IPS-20b (cell line): ENCODE measurements around the gene ARHGAP15.

Experiments
- H3K27ac ChIP-seq: one replicate; pipeline ENCODE4 v1.5.1; 2013; ENCODE audit warnings: low read length
- H3K27me3 ChIP-seq: 2 replicates; pipeline ENCODE4 v1.6.1; 2013; ENCODE audit warnings: mild to moderate bottlenecking, low read length, inconsistent platforms; ENCODE audit not compliant: insufficient read depth
- H3K36me3 ChIP-seq: 2 replicates; pipeline ENCODE4 v1.6.1; 2013; ENCODE audit warnings: low read depth, mild to moderate bottlenecking, inconsistent platforms, low read length, moderate library complexity; ENCODE audit not compliant: insufficient read depth
- H3K4me1 ChIP-seq: 2 replicates; pipeline ENCODE4 v1.6.1; 2013; ENCODE audit warnings: mild to moderate bottlenecking, control low read depth, inconsistent platforms, low read length, moderate library complexity; ENCODE audit not compliant: insufficient read depth
- H3K4me3 ChIP-seq: 2 replicates; pipeline ENCODE4 v1.5.1; 2013; ENCODE audit warnings: mild to moderate bottlenecking, low read length, inconsistent platforms
- H3K9ac ChIP-seq: 2 replicates; pipeline ENCODE4 v1.6.1; 2013; ENCODE audit warnings: low read depth, mild to moderate bottlenecking, inconsistent platforms, low read length, moderate library complexity
- H3K9me3 ChIP-seq: 2 replicates; pipeline ENCODE4 v1.6.1; 2013; ENCODE audit warnings: mild to moderate bottlenecking, low read depth, low read length, inconsistent platforms; ENCODE audit not compliant: insufficient read depth

ARHGAP15 gene

GRCh38 chr2:143611336-143611735 lies 482.1 kb downstream of the ARHGAP15 start:
- no peak overlapping the region for H3K4me3 ChIP-seq
- no peak overlapping the region for H3K27ac ChIP-seq
- H3K27me3 ChIP-seq: no peaks in the 10 kb centered on the region
- H3K9ac ChIP-seq: no peak overlapping the region
- H3K36me3 ChIP-seq: no peaks in the 10 kb centered on the region
- no peaks in the 10 kb centered on the region for H3K9me3 ChIP-seq
- H3K4me1 ChIP-seq: peaks cover 24% of the 10 kb centered on the region; the same call in 1 of the 2 replicates

- Histone ChIP-seq H3K9ac (no peak overlapping the region), H3K27ac (no peak overlapping the region), H3K27me3 (no peaks in the 10 kb centered on the region), H3K36me3 (no peaks in the 10 kb centered on the region), H3K4me1 (no peaks in the 10 kb centered on the region), H3K9me3 (no peaks in the 10 kb centered on the region), H3K4me3 (no peak overlapping the region)
These were observed 486.3 kb downstream of the ARHGAP15 start for GRCh38 chr2:143615562-143615961.

- no peaks in the 10 kb centered on the region for H3K36me3 ChIP-seq
- H3K27me3 ChIP-seq: no peaks in the 10 kb centered on the region
- H3K9ac ChIP-seq: no peak overlapping the region
- H3K9me3 ChIP-seq: no peaks in the 10 kb centered on the region
- H3K27ac ChIP-seq: no peak overlapping the region
- H3K4me3 ChIP-seq: no peak overlapping the region
- no peaks in the 10 kb centered on the region for H3K4me1 ChIP-seq
These were observed 487.2 kb downstream of the ARHGAP15 start for GRCh38 chr2:143616452-143616851.

DNA sequence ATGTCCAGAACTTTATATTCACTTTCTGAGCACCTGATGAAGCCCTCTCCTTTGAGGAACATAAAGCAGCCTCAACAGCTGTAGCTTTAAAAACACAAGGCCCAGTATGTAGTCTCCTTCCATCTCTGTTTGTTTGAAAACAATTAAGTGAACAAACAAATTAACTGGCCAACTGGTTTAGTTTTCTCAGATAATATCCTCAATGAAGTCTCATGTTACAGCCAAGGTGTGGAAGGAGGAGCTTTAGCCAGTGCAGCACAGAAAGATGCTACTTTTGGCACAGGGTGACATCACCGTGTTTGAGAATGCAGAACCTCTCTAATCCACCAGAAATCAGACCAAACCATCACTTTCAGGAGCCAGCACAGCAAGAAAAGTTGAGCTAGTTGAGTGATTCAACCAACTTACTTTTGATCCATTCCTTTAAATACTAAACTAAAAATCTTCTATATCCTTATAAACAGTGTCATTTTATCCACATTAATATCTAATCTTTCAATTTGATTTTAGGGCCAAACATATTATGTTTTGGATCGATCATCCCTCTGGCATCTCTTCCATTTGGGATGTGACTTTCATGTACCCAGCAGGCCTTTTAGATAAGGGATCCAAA lies 488.7 kb downstream of the ARHGAP15 start:
- Histone ChIP-seq H3K4me1 (no peaks in the 10 kb centered on the region), H3K27ac (no peak overlapping the region), H3K27me3 (no peaks in the 10 kb centered on the region), H3K9me3 (no peaks in the 10 kb centered on the region), H3K9ac (no peak overlapping the region), H3K4me3 (no peak overlapping the region), H3K36me3 (no peaks in the 10 kb centered on the region)

- Histone ChIP-seq H3K9ac (no peak overlapping the region), H3K36me3 (no peaks in the 10 kb centered on the region), H3K27me3 (no peaks in the 10 kb centered on the region), H3K4me1 (no peaks in the 10 kb centered on the region), H3K9me3 (no peaks in the 10 kb centered on the region), H3K27ac (no peak overlapping the region), H3K4me3 (no peak overlapping the region)
These were observed 492.9 kb downstream of the ARHGAP15 start for GRCh38 chr2:143622106-143622505.

GRCh38 chr2:143623231-143623908 lies 494.2 kb downstream of the ARHGAP15 start:
- Histone ChIP-seq H3K4me3 (no peak overlapping the region), H3K27me3 (no peaks in the 10 kb centered on the region), H3K9ac (no peak overlapping the region), H3K36me3 (no peaks in the 10 kb centered on the region), H3K9me3 (no peaks in the 10 kb centered on the region), H3K4me1 (no peaks in the 10 kb centered on the region), H3K27ac (no peak overlapping the region)

DNA sequence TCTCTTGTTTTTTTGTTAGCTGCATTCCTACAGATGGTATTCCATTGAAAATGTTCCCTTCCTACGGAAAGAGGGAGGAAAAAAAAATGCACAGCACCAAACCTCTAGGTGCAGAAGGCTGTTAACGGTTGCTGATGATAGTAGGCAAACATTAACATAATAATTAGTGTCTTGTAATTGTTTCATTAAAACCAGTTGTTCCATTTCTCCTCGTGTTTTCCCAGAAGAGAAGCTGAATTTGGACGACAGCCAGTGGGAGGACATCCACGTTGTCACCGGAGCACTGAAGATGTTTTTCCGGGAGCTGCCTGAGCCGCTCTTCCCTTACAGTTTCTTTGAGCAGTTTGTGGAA lies 494.7 kb downstream of the ARHGAP15 start:
- Histone ChIP-seq H3K27me3 (no peaks in the 10 kb centered on the region), H3K27ac (no peak overlapping the region), H3K36me3 (no peaks in the 10 kb centered on the region), H3K4me3 (no peak overlapping the region), H3K9ac (no peak overlapping the region), H3K9me3 (no peaks in the 10 kb centered on the region), H3K4me1 (no peaks in the 10 kb centered on the region)

- Histone ChIP-seq H3K27me3 (no peaks in the 10 kb centered on the region), H3K4me1 (no peaks in the 10 kb centered on the region), H3K4me3 (no peak overlapping the region), H3K9ac (no peak overlapping the region), H3K27ac (no peak overlapping the region), H3K9me3 (no peaks in the 10 kb centered on the region), H3K36me3 (no peaks in the 10 kb centered on the region)
These were observed 500.1 kb downstream of the ARHGAP15 start for GRCh38 chr2:143629340-143629739.

DNA sequence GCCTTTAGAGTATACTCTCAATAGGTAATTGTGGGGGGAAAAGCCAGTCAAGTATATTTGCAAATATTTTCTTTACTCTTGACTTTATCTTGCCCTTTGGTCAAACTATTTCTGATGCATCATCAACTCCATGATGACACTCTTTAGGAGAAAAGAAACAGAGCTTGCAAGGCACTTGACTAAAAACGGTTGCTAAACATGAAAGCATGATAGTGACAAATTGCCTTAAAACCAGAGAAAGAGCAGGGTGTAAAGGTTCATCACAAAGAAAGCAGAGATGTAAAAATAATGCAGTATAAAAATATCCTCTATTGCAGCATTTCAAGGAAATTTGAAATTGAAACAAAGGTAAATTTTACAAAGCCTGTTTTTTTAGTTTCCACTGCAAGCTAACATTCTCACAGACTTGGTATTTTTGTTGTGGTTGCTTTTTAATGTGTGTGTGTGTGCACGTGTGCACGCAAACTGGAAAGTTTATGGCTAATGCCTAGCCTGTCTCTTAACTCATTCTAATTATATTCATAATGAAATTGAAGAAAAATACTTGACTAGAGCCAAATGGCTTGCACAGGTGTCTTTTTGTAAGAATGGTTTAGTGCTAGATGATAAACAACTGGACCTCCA lies 503.6 kb downstream of the ARHGAP15 start:
- no peaks in the 10 kb centered on the region for H3K4me1 ChIP-seq
- no peak overlapping the region for H3K27ac ChIP-seq
- H3K27me3 ChIP-seq: no peaks in the 10 kb centered on the region
- H3K36me3 ChIP-seq: no peaks in the 10 kb centered on the region
- H3K9ac ChIP-seq: no peak overlapping the region
- H3K9me3 ChIP-seq: 0 out of 2 replicates have a peak, but pooled peaks cover 6% of the 10 kb centered on the region
- H3K4me3 ChIP-seq: no peak overlapping the region

DNA sequence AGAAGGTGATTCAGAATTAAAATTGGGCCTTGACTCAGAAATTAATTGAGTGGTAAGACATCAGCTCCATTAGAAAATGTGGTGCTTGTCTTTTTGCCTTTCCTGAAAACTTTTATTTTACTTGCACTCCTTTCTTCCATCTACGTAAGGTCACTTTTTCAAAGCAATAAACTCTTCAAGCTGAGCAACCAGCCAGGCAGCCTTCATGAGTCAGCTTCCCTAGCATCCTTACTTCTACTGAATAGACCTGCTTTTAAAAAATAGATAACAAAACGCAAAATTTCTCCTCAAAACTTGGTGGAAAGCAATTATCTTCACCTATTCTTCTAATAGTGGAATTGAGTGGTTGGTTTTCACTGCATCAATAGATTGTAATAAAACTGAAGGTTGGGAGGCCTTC lies 504.2 kb downstream of the ARHGAP15 start:
- no peak overlapping the region for H3K4me3 ChIP-seq
- H3K36me3 ChIP-seq: no peaks in the 10 kb centered on the region
- H3K27ac ChIP-seq: no peak overlapping the region
- H3K9ac ChIP-seq: no peak overlapping the region
- no peaks in the 10 kb centered on the region for H3K27me3 ChIP-seq
- 0 out of 2 replicates have a peak, but pooled peaks cover 6% of the 10 kb centered on the region for H3K9me3 ChIP-seq
- no peaks in the 10 kb centered on the region for H3K4me1 ChIP-seq

GRCh38 chr2:143635302-143635701 lies 506.1 kb downstream of the ARHGAP15 start:
- no peaks in the 10 kb centered on the region for H3K27me3 ChIP-seq
- H3K36me3 ChIP-seq: no peaks in the 10 kb centered on the region
- H3K9me3 ChIP-seq: 0 out of 2 replicates have a peak, but pooled peaks cover 6% of the 10 kb centered on the region
- no peaks in the 10 kb centered on the region for H3K4me1 ChIP-seq
- no peak overlapping the region for H3K4me3 ChIP-seq
- no peak overlapping the region for H3K9ac ChIP-seq
- H3K27ac ChIP-seq: no peak overlapping the region

GRCh38 chr2:143635936-143636335 lies 506.7 kb downstream of the ARHGAP15 start:
- Histone ChIP-seq H3K4me1 (no peaks in the 10 kb centered on the region), H3K27me3 (no peaks in the 10 kb centered on the region), H3K9ac (no peak overlapping the region), H3K9me3 (0 out of 2 replicates have a peak, but pooled peaks cover 6% of the 10 kb centered on the region), H3K27ac (no peak overlapping the region), H3K4me3 (no peak overlapping the region), H3K36me3 (no peaks in the 10 kb centered on the region)
